Stomach (tissue), 4 donors: ENCODE data around the gene NOL8.

ENCODE experiments used
- CTCF ChIP-seq, 7 experiments: fragments of 450-650 bp in 4 of 7; fragments of 200-600 bp in 3 of 7; sonication (generic) in 3 of 7; IDR thresholded peaks; one replicate each; pipeline ENCODE4 v1.5.1; 2016 to 2019; ENCODE audit warnings: antibody characterized with exemption in 7 of 7, control low read depth in 2 of 7, mild to moderate bottlenecking in 1 of 7
- EP300 ChIP-seq: sonication (generic); formaldehyde crosslinking; IDR thresholded peaks from one replicate; pipeline ENCODE4 v1.6.1; 2017; ENCODE audit warnings: antibody characterized with exemption
- POLR2AphosphoS5 ChIP-seq, 3 donors: sonication (generic); formaldehyde crosslinking; IDR thresholded peaks; one replicate each; pipeline ENCODE4 v1.6.1; 2016; ENCODE audit warnings: antibody characterized with exemption in 3 of 3

- TF ChIP-seq CTCF (IDR thresholded peaks at IDR 0.05) (no peak), EP300 (no peak), POLR2AphosphoS5 (IDR thresholded peaks at IDR 0.05) (no peak)
These were observed 719 bp downstream of the NOL8 start for GRCh38 chr9:92324431-92324830.
